SK-N-DZ (cell line): ENCODE results near the gene PSMA7.
"Not testable (repeated sequence)": the region's sequence is repeated elsewhere in the genome, so short reads cannot be mapped to it uniquely, and the experiment has no call there.

Experiments used
- DNase-seq: peaks from one replicate; pipeline ENCODE4 v3.0.0-alpha.2; 2015; ENCODE audit warnings: low spot score

The PSMA7 gene

GRCh38 chr20:62120990-62121775 is 22.0 kb downstream of the PSMA7 start:
- DNase-seq = peak; percentile 87

DNA sequence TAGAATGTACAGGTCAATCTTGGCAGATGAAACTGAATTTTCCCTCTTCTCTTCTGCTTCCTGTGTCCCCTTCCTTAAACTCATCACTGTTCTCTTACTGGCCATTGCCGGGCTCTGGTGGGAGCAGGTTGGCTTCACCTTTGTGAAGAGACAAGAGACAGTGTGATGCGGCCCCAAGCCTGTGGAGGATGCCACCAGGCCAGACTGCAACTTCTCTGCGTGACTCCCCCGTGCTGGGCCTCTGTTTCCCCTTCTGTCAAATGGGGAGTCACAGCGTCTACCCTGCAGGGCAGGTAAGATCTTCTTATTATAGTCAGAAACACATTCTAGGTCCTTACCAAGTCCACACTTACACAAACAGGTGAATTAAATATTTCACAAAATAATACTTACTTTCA is 22.8 kb downstream of the PSMA7 start:
- no peak for DNase-seq

GRCh38 chr20:62119591-62120364 is 23.4 kb downstream of the PSMA7 start:
- DNase-seq = no peak

GRCh38 chr20:62119115-62119514 is 24.1 kb downstream of the PSMA7 start:
- DNase-seq = no peak

GRCh38 chr20:62118113-62119043 is 24.8 kb downstream of the PSMA7 start:
- no peak for DNase-seq

- no peak for DNase-seq
Observed at GRCh38 chr20:62117658-62118057, 25.5 kb downstream of the PSMA7 start.

DNA sequence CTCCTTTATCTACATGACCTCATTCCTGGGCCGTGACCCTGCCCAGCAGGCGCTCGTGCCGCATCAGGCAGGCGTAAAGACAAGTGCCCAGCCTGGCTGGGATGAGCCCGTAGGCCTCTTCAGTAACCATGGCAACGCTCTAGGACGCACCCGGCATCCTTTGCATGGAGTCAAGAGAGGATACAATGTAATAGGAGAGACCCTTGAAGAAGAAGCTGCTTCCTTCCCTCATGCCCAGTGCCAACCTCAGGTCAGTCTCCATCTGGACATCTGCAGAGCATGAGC is 25.9 kb downstream of the PSMA7 start:
- DNase-seq = peak; percentile 84

GRCh38 chr20:62116558-62117361 is 26.4 kb downstream of the PSMA7 start:
- DNase-seq = no peak

- not testable (repeated sequence) for DNase-seq
Observed at GRCh38 chr20:62115800-62116407, 27.3 kb downstream of the PSMA7 start.

GRCh38 chr20:62114894-62115293 is 28.3 kb downstream of the PSMA7 start:
- no peak for DNase-seq

- no peak for DNase-seq
Observed at GRCh38 chr20:62112368-62112767, 30.8 kb downstream of the PSMA7 start.

- no peak for DNase-seq
Observed at GRCh38 chr20:62111148-62111547, 32.0 kb downstream of the PSMA7 start.

- DNase-seq = no peak
Observed at GRCh38 chr20:62105592-62105991, 37.6 kb downstream of the PSMA7 start.

GRCh38 chr20:62104791-62105345 is 38.3 kb downstream of the PSMA7 start:
- DNase-seq = no peak

- no peak for DNase-seq
Observed at GRCh38 chr20:62104234-62104789, 38.9 kb downstream of the PSMA7 start.

DNA sequence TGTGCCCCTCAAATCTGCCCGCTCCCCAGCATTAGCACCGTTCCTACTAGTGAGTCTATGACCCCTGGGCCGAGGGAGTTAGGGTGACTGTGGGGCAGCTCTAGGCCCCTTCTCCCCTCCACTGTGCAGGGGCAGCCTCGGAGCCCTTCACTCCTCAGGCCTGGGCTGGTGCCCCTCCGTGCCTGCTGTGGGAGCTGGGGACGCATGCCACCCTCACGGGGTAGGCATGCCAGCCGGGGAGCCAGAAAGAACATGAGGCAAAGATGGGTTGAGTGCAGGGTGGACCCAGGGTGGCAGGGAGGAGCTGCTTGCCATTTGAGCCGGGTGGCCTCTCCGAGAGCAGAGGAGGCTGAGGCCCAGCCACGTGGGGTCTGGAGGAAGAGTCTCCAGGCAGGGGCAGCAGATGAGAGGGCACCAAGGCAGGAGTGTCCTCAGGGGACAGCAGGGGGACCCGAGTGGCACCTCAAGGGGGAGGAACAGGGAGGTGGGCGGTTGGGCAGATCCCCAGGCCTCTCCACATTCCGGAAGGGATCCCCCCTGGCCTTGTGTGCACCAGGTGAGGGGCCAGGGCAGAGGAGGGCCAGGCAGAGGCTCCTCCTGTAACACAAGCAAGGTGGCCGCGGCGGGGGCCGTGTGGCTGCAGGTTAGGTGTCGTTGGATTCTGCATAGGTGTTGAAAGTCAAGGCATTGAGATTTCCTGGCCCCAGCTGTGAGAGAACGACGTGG is 39.5 kb downstream of the PSMA7 start:
- no peak for DNase-seq

DNA sequence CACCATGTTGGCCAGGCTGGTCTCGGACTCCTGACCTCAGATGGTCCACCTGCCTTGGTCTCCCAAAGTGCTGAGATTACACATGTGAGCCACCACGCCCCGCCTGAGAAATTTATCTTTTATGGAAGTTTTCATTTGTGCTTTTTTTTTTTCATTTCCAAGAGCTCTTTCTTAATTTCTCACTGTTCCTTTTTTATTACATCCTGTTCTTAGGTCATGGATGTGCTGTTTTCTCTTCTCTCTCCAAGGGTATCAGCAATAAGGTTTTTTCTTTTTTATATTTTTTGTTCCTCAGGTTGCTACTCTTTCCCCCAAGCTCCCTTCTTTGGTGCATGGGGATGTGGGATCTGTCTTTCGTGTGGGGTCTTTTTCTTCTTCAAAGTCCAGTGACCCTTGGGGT is 42.1 kb downstream of the PSMA7 start:
- no peak for DNase-seq

GRCh38 chr20:62097881-62098407 is 45.2 kb downstream of the PSMA7 start:
- no peak for DNase-seq
